NCI-H2196 treated with DMSO at 0.1 percent for 48 hours (cell line): Measurements from ENCODE around the gene OR13C9.
"Not testable (repeated sequence)": the region's sequence is repeated elsewhere in the genome, so short reads cannot be mapped to it uniquely, and the experiment has no call there.

Experiments used
- DNase-seq: peaks from one replicate; lab custom pipeline; 2025; ENCODE audit not compliant: unreplicated experiment; lab: John Stamatoyannopoulos, UW

The OR13C9 gene

GRCh38 chr9:104618104-104618503, at the start of gene OR13C9:
Gene OR13C9 (minus strand): TSS chr9:104618204. CDS start chr9:104618204, 0 bp downstream.
- DNase-seq: no peak

DNA sequence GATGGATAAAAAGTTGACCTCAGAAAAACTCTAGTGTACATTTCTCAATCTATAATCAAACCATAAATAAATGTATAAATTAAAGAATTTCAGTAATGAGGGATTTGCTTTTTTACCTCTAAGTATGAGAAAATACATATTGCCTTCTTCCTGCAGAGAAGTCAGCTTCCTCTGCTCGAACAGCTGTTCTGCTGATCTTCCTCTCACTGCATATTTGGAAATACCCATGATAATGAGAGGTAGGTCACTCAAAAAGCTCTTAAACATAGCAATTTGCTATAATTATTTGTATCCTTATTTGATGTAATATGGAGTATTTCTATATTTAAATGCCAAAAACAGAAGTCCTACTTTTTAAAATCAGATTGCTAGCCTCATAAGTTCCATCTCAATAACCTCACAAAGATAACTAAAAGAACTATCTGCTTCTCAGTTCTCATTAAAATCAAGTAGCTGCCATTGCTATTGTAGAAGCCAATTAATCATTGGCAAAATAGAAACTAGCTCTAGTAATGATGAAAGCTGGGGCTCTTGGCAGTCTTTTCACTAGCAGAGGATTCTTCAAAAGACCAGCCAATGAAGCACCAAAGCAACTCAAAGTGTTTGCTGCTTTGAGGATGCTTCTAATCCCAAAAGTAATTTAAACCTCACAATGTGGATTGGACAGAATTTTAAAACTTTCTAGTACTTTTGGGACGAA, 40.6 kb upstream of the OR13C9 start:
- no peak for DNase-seq

DNA sequence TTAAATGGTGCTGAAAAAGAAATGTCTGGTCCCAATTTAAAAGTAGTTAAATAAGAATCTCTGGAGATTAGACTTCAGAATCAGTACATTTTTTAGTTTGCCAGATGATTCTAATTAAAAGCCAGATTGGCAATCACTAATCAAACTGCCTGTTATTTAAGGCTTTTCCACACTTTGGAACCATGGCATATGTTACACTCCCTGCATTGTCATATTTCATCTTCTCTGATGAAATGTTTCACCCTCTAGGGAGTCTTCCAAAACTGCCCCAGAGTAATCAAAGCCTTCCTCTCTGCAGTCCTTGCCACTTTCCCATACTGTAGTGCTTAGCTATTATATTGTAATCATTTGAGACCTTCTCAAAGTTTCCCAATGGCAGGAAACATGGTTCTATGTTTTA, 17.5 kb upstream of the OR13C9 start:
- no peak for DNase-seq

DNA sequence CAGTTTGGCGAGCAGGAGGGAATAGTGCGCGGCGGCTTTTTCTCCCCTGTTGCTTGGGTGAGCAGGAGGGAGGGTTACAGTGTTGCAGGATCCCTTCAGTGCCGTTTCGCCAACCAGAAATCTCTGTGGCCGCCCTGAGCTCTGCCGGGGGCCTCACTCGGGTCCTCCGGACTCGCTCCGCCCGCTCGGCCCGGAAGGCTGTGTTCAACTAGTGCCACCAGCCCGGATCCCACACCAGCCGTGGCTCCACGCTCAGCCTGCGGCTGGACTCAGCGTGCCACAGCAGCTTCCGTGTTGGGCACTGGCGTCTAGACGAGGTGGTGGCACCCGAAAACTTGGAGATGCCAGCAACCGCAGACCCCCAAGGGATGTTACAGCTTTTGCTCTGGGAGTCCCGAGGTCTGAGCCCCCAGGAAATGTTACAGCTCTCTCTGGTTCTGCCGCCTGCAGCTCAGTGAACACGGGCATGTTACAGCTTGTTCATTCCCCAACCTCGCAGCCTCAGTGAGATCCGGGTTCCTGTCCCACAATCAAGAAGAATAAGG, 16.0 kb upstream of the OR13C9 start:
- DNase-seq: no peak

- not testable (repeated sequence) for DNase-seq
Observed at GRCh38 chr9:104625964-104626363, 8.0 kb upstream of the OR13C9 start.

DNA sequence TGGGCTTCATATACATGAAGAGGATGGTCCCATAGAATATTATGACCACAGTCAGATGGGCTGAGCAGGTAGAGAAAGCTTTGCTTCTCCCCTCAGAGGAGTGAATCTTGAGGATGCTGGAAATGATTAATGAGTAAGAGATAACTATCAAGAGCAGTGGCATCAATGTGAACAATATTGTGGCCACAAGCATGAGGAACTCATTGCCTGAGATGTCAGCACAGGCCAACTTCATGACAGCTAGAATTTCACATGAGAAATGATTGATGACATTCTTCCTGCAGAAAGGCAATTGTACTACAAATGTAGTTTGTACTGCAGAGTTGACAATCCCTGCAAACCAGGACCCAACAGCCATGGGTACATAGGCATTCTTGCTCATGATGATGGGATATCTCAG, 586 bp downstream of the OR13C9 start:
- no peak for DNase-seq

- DNase-seq: no peak
Observed at GRCh38 chr9:104611213-104611612, 6.8 kb downstream of the OR13C9 start.

GRCh38 chr9:104608336-104608735, 9.7 kb downstream of the OR13C9 start:
- no peak for DNase-seq

GRCh38 chr9:104606152-104606551, 11.9 kb downstream of the OR13C9 start:
- DNase-seq: no peak

DNA sequence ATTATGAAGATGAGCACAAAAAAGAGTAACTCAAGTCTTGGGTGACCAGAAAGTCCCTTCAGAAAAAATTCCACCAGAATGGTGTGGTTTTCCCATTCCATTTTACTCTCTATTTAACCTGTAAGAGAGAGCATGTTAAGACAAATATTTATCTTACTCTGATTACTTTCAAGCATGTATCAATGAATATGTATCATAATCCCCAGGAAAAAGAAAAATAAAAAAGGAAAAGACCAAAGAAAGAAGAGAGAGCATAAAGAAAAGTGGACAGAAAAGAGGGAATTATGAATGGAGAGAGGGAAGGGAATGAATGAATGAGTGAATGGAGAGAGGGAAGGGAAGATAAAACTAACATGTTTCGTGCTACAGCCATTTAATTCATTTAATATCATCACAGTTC, 12.5 kb downstream of the OR13C9 start, which contains the start of gene OR13C2:
TSS of gene OR13C2 (minus strand) at position 101 of the 400 bp plus-strand sequence. CDS start at position 101, 0 bp downstream.
- not testable (repeated sequence) for DNase-seq

DNA sequence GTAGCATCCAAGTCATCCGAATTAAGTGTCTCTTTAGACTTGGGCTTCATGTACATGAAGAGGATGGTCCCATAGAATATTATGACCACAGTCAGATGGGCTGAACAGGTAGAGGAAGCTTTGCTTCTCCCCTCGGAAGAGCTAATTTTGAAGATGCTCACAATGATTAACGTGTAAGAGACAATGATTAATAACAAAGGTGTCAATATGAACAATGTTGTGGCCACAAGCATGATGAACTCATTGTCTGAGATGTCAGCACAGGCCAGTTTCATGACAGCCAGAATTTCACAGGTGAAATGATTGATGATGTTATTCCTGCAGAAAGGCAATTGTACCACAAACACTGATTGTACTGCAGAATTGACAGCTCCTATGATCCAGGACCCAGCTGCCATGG, 13.2 kb downstream of the OR13C9 start:
- no peak for DNase-seq

- DNase-seq: not testable (repeated sequence)
Observed at GRCh38 chr9:104599313-104599712, 18.7 kb downstream of the OR13C9 start, which contains the start of gene OR13C5. Gene OR13C5 (minus strand): TSS chr9:104599413. CDS start chr9:104599413, 0 bp downstream.

DNA sequence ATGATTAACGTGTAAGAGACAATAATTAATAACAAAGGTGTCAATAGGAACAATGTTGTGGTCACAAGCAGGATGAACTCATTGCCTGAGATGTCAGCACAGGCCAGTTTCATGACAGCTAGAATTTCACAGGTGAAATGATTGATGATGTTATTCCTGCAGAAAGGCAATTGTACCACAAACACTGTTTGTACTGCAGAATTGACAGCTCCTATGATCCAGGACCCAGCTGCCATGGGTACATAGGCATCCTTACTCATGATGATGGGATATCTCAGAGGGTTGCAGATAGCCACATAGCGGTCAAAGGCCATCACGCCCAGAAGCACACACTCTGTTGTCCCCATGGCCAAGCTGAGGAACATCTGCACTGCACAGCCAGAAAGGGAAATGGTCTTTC, 19.3 kb downstream of the OR13C9 start:
- DNase-seq: not testable (repeated sequence)

DNA sequence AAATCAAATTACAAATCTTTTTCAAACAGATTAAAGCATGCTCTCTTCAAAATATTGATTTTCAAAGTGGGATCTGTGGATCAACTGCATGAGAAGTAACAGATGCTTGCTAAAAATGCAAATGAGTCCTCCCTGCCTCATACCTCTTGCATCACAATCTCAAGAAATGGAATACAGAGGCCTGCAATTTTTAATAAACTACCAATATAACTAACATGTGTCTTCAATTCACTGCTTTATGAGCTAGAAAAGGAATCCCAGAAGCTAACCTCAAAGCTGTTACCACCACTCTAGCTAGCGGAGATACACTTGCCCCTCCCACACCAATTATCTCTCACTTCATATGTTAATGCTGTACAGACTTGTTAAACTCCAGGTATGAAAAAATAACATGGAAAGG, 28.4 kb downstream of the OR13C9 start:
- DNase-seq: no peak

- DNase-seq: no peak
Observed at GRCh38 chr9:104586496-104587180, 31.4 kb downstream of the OR13C9 start.

DNA sequence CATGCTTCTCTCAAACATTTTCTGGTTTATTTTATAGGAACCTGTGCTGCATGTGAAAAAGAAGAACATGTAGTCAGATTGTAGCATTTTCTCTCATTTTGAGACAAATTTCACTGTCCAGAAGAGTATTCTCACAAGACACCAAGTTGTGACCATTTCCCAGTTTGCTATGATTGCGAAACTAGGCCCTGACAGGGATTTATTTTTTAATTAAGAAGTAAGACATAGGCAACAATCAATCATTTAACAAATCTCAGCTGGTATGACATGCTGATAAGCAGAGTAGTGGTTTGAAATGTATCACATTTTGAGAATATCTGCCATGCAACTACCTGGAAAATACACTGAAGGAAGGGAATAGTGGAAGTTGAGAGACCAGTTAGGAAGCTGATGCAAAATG, 37.4 kb downstream of the OR13C9 start:
- no peak for DNase-seq

DNA sequence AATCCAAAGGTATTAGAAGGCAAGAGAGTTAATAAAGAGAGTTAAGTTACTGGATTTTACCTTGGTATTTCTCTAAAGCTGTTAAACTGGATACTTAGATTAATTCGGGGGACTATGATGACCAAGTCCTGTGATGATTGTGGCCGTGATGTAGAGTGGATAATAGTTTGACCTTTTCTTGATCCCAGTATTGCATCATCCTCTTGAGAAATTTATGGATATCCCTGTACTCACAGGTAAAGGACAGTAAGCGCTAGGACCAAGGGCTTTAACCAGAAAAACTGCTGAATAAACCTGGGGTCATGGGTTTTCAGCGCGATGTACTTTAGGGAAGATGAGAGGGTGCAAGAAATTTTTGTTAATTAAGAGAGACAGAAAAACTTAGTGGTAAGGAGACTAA, 40.7 kb downstream of the OR13C9 start:
- no peak for DNase-seq

- DNase-seq: no peak
Observed at GRCh38 chr9:104575456-104575855, 42.5 kb downstream of the OR13C9 start.

DNA sequence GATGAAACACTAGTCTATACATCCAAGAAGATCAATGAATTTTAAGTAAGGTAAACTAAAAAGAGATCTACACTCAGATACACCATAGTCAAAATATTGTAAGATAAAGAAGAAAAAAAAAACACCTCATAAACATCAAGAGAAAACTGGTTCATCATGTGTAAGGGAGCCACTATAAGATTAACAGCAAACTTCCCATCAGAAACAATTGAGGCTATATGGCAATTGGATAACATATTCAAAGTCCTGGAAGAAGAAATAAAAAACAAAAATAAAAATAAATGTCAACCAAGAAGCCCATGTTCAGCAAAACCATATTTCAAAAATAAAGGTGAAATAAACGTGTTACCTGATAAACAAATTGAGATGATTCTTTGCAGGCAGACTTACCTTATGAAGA, 45.4 kb downstream of the OR13C9 start:
- DNase-seq: no peak

GRCh38 chr9:104568868-104569267, 49.1 kb downstream of the OR13C9 start, which contains the start of gene OR13C8:
Gene OR13C8 (plus strand): TSS chr9:104569168. CDS start chr9:104569168, 0 bp downstream.
- no peak for DNase-seq
